BLaER1 treated with 17β-estradiol and CSF1 and Interleukin-3, amounts not matched to agents 10 nM and 100 nM (cell line): ENCODE data around the gene WNT11.

Experiments used
- H3K27ac ChIP-seq, 11 experiments: shearing (Covaris generic); formaldehyde crosslinking; 2 replicates each; pipeline ENCODE4 v1.8.1; 2022
- H3K27me3 ChIP-seq, 11 experiments: shearing (Covaris generic); formaldehyde crosslinking; 2 replicates each; pipeline ENCODE4 v1.8.1; 2022
- H3K36me3 ChIP-seq, 11 experiments: shearing (Covaris generic); formaldehyde crosslinking; 2 replicates each; pipeline ENCODE4 v1.8.1; 2022
- H3K4me1 ChIP-seq, 10 experiments: shearing (Covaris generic); formaldehyde crosslinking; 2 replicates each; pipeline ENCODE4 v1.8.1; 2022
- H3K4me2 ChIP-seq, 11 experiments: shearing (Covaris generic); formaldehyde crosslinking; 2 replicates each; pipeline ENCODE4 v1.8.1; 2022
- H3K4me3 ChIP-seq, 10 experiments: shearing (Covaris generic); formaldehyde crosslinking; 2 replicates each; pipeline ENCODE4 v1.8.1; 2022
- H3K9ac ChIP-seq, 11 experiments: shearing (Covaris generic); formaldehyde crosslinking; 2 replicates each; pipeline ENCODE4 v1.8.1; 2022
- H3K9me3 ChIP-seq, 11 experiments: shearing (Covaris generic); formaldehyde crosslinking; replicated peaks in 1 of 11; 2 replicates each; pipeline ENCODE4 v1.8.1; 2022
- H4K20me1 ChIP-seq, 11 experiments: shearing (Covaris generic); formaldehyde crosslinking; 2 replicates each; pipeline ENCODE4 v1.8.1; 2022
- Cebpa-rat ChIP-seq, 11 experiments: shearing (Covaris generic); IDR thresholded peaks; 2 replicates each; pipeline ENCODE4 v1.8.1; 2022

WNT11 gene

GRCh38 chr11:76228071-76228874 lies 22.0 kb upstream of the WNT11 start:
- no peak overlapping the region for H3K9ac ChIP-seq
- no peak for TF ChIP-seq Cebpa-rat (IDR thresholded peaks at IDR 0.05)
- H3K27me3 ChIP-seq = peaks cover 0 to 15% (median 5%) of the 10 kb centered on the region in 11 experiments; a peak in 9 of 22 replicates
- no peaks in the 10 kb centered on the region for H4K20me1 ChIP-seq
- no peaks in the 10 kb centered on the region for H3K9me3 ChIP-seq
- peak overlapping the region in 2 of 11 experiments; percentile 3 to 26; a peak in 1 of 22 replicates for H3K27ac ChIP-seq
- peak overlapping the region in 5 of 11 experiments; percentile 4 to 51 (median 30); a peak in 8 of 22 replicates for H3K4me2 ChIP-seq
- H3K4me3 ChIP-seq = no peak overlapping the region
- no peaks in the 10 kb centered on the region for H3K36me3 ChIP-seq
- H3K4me1 ChIP-seq = peaks cover 18 to 47% (median 36%) of the 10 kb centered on the region in 10 experiments

DNA sequence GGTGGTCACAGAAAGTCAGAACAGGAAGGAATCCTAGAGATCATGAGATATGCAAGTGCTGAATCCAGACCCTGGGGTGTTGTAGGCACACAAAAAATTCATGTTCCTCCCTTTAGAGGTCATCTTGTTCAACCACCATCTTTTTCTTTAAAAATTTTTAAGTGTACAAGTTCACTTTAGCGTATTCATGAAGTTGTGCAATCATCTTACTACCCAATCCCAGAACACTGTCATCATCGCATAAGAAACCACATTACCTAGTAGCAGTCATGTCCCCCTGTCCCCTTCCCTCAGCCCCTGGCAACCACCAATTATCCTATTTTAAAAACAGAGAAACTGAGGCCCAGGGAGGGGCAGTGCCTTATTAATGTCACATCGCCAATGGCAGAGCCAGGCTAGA lies 20.3 kb upstream of the WNT11 start:
- Histone ChIP-seq H3K36me3 (no peaks in the 10 kb centered on the region), H3K9ac (no peak overlapping the region), H3K4me3 (no peak overlapping the region), H3K9me3 (no peaks in the 10 kb centered on the region), H3K4me2 (no peak overlapping the region), H3K27ac (no peak overlapping the region), H3K4me1 (peaks cover 5 to 31% (median 20%) of the 10 kb centered on the region in 10 experiments; a peak in 19 of 20 replicates), H3K27me3 (peaks cover 0 to 15% (median 5%) of the 10 kb centered on the region in 11 experiments; a peak in 9 of 22 replicates), H4K20me1 (no peaks in the 10 kb centered on the region)
- peak in 3 of 11 experiments; percentile 22 to 62 (median 27); a peak in 1 of 22 replicates for TF ChIP-seq Cebpa-rat (IDR thresholded peaks at IDR 0.05)

DNA sequence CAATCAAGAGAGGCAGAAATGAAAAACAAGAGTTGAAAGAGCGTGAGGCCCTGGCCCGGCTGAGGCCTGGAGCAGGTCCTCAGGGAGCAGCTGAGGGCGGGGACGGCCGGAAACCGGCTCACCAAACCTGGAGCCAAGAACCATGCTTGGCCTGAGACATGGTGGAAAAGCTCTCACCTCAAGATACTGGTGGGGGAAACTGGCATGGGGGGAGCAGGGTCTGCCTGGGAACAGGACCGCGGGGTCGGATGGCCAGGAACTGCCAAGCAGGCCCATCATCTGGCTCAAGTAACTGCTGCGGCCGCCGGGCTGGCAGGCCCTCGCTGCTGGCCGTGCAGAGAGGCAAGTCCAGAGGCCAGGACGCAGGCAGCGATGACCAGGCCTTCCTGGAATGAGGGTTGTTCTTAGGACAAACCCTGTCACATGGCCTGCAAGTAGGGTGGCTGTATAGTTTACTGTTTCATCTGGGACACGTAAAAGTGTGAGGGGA lies 18.9 kb upstream of the WNT11 start:
- no peak overlapping the region for H3K27ac ChIP-seq
- H4K20me1 ChIP-seq = no peaks in the 10 kb centered on the region
- no peaks in the 10 kb centered on the region for H3K36me3 ChIP-seq
- no peak overlapping the region for H3K9ac ChIP-seq
- H3K4me1 ChIP-seq = peaks cover 3 to 16% (median 5%) of the 10 kb centered on the region in 10 experiments; a peak in 19 of 20 replicates
- peaks cover 0 to 5% (median 0%) of the 10 kb centered on the region in 11 experiments; a peak in 4 of 22 replicates for H3K27me3 ChIP-seq
- no peak overlapping the region for H3K4me3 ChIP-seq
- H3K9me3 ChIP-seq = no peaks in the 10 kb centered on the region; a peak in 1 of 22 replicates
- no peak overlapping the region for H3K4me2 ChIP-seq
- TF ChIP-seq Cebpa-rat (IDR thresholded peaks at IDR 0.05) = no peak

DNA sequence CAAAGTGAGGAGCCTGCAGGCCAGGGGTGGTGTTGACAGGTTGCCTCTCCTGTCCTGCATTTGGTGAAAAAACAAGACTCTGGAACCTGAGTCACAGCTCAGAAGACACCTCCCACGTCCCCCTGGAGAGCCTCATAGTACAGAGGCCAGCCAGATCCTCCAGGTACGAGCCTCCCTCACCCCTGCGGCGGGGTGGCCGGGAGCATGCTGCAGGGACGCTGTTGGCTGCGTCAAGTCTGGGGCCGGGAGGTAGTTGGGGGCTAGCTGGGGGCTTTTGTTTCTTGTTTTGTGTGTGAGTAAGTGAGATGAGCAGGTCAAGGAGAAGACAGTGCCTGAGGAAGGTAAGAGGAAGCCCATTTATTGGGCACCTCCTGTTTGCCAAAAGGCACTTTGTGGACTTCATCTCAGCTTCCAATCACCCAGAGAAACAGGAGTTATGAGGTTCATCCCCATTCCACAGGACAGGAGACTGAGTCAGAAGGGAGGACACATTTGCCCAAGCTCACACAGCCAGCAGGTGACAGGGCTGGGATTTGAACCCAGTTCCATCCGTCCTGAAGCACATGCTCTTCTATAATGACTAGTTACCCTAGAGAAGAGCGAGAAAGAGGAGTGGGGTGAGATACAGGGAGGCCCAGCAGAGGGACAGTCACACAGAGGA lies 18.3 kb upstream of the WNT11 start:
- H3K9ac ChIP-seq = no peak overlapping the region
- H3K9me3 ChIP-seq = no peaks in the 10 kb centered on the region; a peak in 1 of 22 replicates
- H3K4me2 ChIP-seq = no peak overlapping the region
- H3K27me3 ChIP-seq = no peaks in the 10 kb centered on the region
- no peaks in the 10 kb centered on the region for H3K36me3 ChIP-seq
- no peak overlapping the region for H3K4me3 ChIP-seq
- no peak for TF ChIP-seq Cebpa-rat (IDR thresholded peaks at IDR 0.05)
- H4K20me1 ChIP-seq = no peaks in the 10 kb centered on the region
- no peak overlapping the region for H3K27ac ChIP-seq
- H3K4me1 ChIP-seq = peaks cover 0 to 11% (median 3%) of the 10 kb centered on the region in 10 experiments; a peak in 7 of 20 replicates

DNA sequence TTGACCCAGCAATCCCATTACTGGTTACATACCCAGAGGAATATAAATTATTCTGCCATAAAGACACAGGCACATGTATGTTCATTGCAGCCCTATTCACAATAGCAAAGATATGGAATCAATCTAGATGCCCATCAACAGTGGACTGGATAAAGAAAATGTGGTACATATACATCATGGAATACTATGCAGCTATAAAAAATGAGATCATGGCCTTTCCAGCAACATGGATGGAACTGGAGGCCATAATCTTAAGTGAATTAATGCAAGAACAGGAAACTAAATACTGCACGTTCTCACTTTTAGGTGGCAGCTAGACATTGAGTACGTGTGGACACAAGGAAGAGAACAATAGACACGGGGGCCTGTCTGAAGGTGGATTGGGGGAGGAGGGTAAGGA lies 15.1 kb upstream of the WNT11 start:
- H3K9me3 ChIP-seq = no peaks in the 10 kb centered on the region; a peak in 1 of 22 replicates
- no peak overlapping the region for H3K4me2 ChIP-seq
- H3K36me3 ChIP-seq = no peaks in the 10 kb centered on the region
- no peaks in the 10 kb centered on the region for H3K27me3 ChIP-seq
- H3K27ac ChIP-seq = no peak overlapping the region
- no peak overlapping the region for H3K4me3 ChIP-seq
- peaks cover 0 to 6% (median under 1%) of the 10 kb centered on the region in 10 experiments; a peak in 8 of 20 replicates for H3K4me1 ChIP-seq
- no peak for TF ChIP-seq Cebpa-rat (IDR thresholded peaks at IDR 0.05)
- no peak overlapping the region for H3K9ac ChIP-seq
- H4K20me1 ChIP-seq = no peaks in the 10 kb centered on the region; a peak in 1 of 22 replicates

DNA sequence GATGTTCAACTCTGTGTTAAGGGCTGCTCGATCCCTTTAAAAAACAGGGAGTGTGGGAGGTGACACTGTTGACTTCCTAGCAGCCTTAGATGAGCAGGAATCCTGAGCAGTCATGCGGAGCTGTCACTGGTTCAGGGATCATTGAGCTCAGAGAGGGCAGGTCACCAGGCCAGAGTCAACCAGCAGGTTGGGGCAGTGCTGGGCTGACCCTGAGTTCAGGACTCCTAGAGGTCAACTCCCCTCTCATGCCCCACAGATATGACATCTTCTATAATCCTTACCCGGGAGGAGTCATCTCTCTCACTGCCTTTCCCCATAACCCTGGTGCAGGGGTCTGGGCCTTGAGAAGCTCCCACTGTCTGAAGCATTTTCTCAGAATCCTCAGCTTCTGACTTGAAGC lies 12.9 kb upstream of the WNT11 start:
- no peaks in the 10 kb centered on the region; a peak in 1 of 22 replicates for H4K20me1 ChIP-seq
- TF ChIP-seq Cebpa-rat (IDR thresholded peaks at IDR 0.05) = no peak
- no peaks in the 10 kb centered on the region; a peak in 1 of 22 replicates for H3K9me3 ChIP-seq
- no peak overlapping the region for H3K9ac ChIP-seq
- peaks cover 0 to 7% (median 0%) of the 10 kb centered on the region in 11 experiments; a peak in 1 of 22 replicates for H3K27me3 ChIP-seq
- no peak overlapping the region for H3K27ac ChIP-seq
- peaks cover 0 to 23% (median 14%) of the 10 kb centered on the region in 10 experiments; a peak in 15 of 20 replicates for H3K4me1 ChIP-seq
- no peaks in the 10 kb centered on the region for H3K36me3 ChIP-seq
- H3K4me2 ChIP-seq = no peak overlapping the region
- no peak overlapping the region for H3K4me3 ChIP-seq

DNA sequence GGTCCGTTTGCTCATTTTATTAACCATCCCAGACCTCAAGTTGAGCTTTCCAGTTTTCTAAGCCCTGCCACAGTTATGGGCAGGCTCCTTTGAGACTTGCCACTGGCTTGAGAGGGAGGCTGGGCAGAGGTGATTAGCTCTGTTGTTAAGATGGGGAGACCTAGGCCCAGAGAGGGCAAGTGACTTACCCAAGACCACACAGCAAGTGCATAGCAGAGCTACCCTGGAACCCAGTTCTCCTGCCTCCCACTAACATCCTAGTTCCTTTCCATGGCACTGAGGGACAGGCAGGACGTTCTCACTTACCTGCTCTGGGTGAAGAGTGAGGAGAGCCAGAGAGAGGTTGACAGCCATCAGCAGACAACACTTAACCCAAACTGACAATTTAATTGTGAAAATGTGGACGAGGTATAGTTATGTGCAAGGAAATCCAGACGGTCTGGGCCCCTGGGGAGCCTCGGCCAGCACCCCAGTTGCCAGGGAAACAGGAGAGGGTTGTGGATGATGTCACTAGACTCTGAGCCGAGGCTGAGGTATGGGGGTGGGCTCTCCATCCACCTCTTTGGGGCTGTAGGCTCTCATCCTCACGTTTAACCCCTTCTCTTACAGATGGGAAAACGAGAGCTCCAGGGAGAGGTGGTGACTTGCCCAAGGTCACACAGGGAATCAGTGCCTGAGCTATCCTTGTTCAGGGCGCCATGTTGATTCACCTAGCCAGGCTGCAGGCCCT lies 12.3 kb upstream of the WNT11 start:
- Histone ChIP-seq H3K36me3 (no peaks in the 10 kb centered on the region), H4K20me1 (no peaks in the 10 kb centered on the region; a peak in 1 of 22 replicates), H3K4me3 (no peak overlapping the region), H3K4me2 (no peak overlapping the region), H3K4me1 (peaks cover 0 to 23% (median 14%) of the 10 kb centered on the region in 10 experiments; a peak in 15 of 20 replicates), H3K27ac (no peak overlapping the region), H3K9me3 (no peaks in the 10 kb centered on the region; a peak in 1 of 22 replicates), H3K9ac (no peak overlapping the region), H3K27me3 (peaks cover under 1 to 10% (median 2%) of the 10 kb centered on the region in 11 experiments; a peak in 18 of 22 replicates)
- TF ChIP-seq Cebpa-rat (IDR thresholded peaks at IDR 0.05) = no peak

- no peak overlapping the region for H3K9ac ChIP-seq
- no peak overlapping the region for H3K27ac ChIP-seq
- peaks cover 0 to 26% (median 14%) of the 10 kb centered on the region in 10 experiments; a peak in 15 of 20 replicates for H3K4me1 ChIP-seq
- H3K4me3 ChIP-seq = no peak overlapping the region
- no peaks in the 10 kb centered on the region; a peak in 1 of 22 replicates for H3K9me3 ChIP-seq
- peaks cover 8 to 19% (median 11%) of the 10 kb centered on the region in 11 experiments for H3K27me3 ChIP-seq
- H4K20me1 ChIP-seq = no peaks in the 10 kb centered on the region; a peak in 2 of 22 replicates
- TF ChIP-seq Cebpa-rat (IDR thresholded peaks at IDR 0.05) = no peak
- no peaks in the 10 kb centered on the region for H3K36me3 ChIP-seq
- H3K4me2 ChIP-seq = no peak overlapping the region
These were observed 11.4 kb upstream of the WNT11 start for GRCh38 chr11:76217653-76218160.
